HFF-Myc (cell line): ENCODE results near the gene ADIPOQ.
"Not testable (repeated sequence)": the region's sequence is repeated elsewhere in the genome, so short reads cannot be mapped to it uniquely, and the experiment has no call there.

Source experiments
- DNase-seq: peaks from one replicate; pipeline ENCODE4 v3.0.0-alpha.2; 2011; ENCODE audit warnings: low read depth; ENCODE audit errors: extremely low read depth
- H3K4me3 ChIP-seq: replicated peaks from 2 replicates; pipeline ENCODE4 v1.5.1; 2011; ENCODE audit warnings: low read depth, mild to moderate bottlenecking, control low read depth, low read length
- TF ChIP-seq, protein P1 (sequence below): IDR thresholded peaks from 2 replicates; pipeline ENCODE4 v1.5.1; 2012; ENCODE audit warnings: mild to moderate bottlenecking, low read depth, low read length, control low read depth; ENCODE audit errors: missing control alignments

ADIPOQ gene

DNA sequence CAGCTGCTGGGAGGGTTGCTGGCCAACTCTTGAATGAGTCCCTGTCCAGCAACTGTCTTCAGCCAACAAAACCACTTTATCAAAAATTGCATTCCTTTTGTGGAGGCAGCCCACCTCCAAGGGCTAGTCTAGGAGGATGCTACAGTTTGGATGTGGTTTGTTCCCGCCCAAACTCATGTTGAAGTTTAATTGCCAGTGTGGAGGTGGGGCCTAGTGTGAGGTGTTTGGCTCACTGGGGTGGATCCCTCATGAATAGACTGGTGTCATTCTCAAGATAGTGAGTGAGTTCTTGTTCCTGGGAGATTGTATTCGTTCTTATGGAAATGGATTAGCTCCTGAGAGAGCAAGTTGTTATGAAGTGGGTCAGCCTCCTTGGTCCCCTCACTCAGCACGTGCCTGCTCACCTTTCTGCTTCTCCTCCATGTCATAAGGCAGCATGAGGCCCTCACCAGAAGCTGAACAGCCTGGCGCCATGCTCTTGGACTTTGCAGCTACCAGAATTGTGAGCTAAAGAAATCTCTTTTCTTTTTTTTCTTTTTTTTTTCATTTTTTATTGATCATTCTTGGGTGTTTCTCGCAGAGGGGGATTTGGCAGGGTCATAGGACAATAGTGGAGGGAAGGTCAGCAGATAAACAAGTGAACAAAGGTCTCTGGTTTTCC is 32.0 kb upstream of the ADIPOQ start:
- DNase-seq: no peak
- TF ChIP-seq, protein P1, sequence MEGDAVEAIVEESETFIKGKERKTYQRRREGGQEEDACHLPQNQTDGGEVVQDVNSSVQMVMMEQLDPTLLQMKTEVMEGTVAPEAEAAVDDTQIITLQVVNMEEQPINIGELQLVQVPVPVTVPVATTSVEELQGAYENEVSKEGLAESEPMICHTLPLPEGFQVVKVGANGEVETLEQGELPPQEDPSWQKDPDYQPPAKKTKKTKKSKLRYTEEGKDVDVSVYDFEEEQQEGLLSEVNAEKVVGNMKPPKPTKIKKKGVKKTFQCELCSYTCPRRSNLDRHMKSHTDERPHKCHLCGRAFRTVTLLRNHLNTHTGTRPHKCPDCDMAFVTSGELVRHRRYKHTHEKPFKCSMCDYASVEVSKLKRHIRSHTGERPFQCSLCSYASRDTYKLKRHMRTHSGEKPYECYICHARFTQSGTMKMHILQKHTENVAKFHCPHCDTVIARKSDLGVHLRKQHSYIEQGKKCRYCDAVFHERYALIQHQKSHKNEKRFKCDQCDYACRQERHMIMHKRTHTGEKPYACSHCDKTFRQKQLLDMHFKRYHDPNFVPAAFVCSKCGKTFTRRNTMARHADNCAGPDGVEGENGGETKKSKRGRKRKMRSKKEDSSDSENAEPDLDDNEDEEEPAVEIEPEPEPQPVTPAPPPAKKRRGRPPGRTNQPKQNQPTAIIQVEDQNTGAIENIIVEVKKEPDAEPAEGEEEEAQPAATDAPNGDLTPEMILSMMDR: no peak
- no peak overlapping the region for H3K4me3 ChIP-seq

GRCh38 chr3:186811313-186811712 is 31.2 kb upstream of the ADIPOQ start:
- H3K4me3 ChIP-seq, DNase-seq: not testable (repeated sequence)

DNA sequence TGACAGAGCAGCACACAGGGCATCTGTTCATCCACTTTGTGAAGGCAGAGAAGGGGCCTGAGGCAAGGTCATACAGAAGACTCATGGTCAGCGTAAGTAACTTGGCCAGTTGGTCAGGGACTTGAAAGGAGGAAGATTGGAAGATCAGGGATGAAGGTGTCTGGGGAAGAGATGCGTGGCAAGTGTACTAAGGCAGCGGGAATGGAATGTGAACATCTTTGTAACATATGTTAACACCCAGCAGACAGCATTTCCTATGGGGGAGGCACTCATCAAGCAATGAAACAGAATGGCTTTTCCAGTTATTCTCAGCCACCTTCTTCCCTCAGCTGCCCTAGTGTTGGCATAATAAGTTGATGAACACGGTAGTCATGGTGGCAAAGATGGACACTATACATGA is 28.4 kb upstream of the ADIPOQ start:
- TF ChIP-seq, protein P1: no peak
- no peak overlapping the region for H3K4me3 ChIP-seq
- DNase-seq: no peak

DNA sequence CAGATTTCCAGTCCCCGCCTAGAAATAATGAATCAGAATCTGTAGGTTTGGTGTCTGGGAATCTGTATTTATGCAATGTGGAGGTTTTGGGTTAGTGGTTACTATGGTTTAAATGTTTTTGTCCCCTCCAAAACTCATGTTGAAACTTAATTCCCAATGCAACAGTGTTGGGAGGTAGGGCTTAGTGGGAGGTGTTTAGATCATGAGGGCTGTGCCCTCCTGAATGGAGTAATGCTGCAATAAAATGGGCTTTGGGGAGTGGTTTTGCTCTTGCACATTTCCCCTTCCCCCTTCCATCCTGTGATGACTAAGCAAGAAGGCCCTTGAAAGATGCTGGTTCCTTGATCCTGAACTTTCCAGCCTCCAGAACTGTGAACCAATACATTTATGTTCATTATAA is 27.1 kb upstream of the ADIPOQ start:
- DNase-seq: no peak
- no peak overlapping the region for H3K4me3 ChIP-seq
- TF ChIP-seq, protein P1: no peak

GRCh38 chr3:186818516-186818915 is 24.0 kb upstream of the ADIPOQ start:
- H3K4me3 ChIP-seq: no peak overlapping the region
- DNase-seq: no peak
- TF ChIP-seq, protein P1: no peak

- H3K4me3 ChIP-seq: no peak overlapping the region
- DNase-seq: no peak
- TF ChIP-seq, protein P1: no peak
Measured at GRCh38 chr3:186818956-186819355, 23.6 kb upstream of the ADIPOQ start.

- TF ChIP-seq, protein P1: peak; percentile 63
- no peak overlapping the region for H3K4me3 ChIP-seq
- no peak for DNase-seq
Measured at GRCh38 chr3:186821429-186822387, 20.8 kb upstream of the ADIPOQ start.

DNA sequence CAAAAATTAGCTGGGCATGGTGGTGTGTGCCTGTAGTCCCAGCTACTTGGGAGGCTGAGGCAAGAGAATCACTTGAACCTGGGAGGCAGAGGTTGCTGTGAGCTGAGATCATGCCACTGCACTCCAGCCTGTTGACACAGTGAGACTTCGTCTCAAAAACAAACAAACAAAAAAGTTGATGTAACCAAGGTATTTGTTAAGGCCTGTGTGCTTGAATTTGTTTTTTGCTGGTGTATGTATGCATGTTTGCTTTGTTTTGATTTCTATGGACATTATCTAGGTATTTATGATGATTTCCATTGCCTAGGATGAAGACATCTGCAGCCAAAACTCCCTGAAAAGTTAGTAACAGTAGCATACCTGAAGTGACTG is 20.1 kb upstream of the ADIPOQ start:
- not testable (repeated sequence) for H3K4me3 ChIP-seq, DNase-seq
